VCaP (cell line): Measurements from ENCODE around the gene SEC24A.

Experiments used
- H3K27ac ChIP-seq: fragments of 450-650 bp; 2 replicates; pipeline ENCODE4 v1.5.1; 2017
- CTCF ChIP-seq: fragments of 450-650 bp; conservative IDR thresholded peaks from 2 replicates; pipeline ENCODE4 v1.5.1; 2017; ENCODE audit warnings: mild to moderate bottlenecking, moderate library complexity

Gene SEC24A

DNA sequence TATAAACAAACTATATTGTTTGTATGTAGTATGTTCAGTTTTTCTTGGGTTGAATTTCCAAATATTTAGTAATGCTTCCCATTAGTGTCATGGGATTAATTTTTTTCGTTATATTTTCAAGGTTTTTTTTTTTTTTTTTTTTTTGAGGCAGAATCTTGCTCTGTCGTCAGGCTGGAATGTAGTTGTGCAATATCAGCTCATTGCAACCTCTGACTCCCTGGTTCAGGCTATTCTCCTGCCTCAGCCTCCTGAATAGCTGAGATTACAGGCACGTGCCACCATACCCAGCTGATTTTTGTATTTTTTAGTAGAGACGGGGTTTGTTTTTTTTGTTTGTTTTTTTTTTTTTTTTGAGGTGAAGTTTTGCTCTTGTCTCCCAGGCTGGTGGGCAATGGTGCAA lies 120.6 kb downstream of the SEC24A start:
- no peak overlapping the region for H3K27ac ChIP-seq
- TF ChIP-seq CTCF = no peak

GRCh38 chr5:134772461-134773125 lies 124.0 kb downstream of the SEC24A start:
- no peak for TF ChIP-seq CTCF
- no peak overlapping the region for H3K27ac ChIP-seq

DNA sequence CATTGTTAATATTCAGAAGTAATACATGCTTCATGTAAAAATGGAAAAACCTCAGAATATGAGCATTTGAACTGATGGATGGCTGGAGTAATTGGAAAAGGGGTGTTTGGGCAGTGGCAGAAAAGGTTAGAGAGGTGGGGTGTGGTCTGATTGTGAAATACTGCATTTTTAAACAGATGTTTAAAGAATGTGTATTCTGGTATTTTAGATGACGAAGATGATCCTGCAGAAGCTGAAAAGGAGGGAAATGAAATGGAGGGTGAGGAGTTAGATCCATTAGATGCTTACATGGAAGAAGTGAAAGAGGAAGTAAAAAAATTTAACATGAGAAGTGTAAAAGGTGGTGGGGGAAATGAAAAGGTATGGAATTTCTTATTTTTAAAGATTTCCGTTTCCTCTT lies 128.8 kb downstream of the SEC24A start:
- H3K27ac ChIP-seq = no peak overlapping the region
- no peak for TF ChIP-seq CTCF
